ENCODE measurements around the gene C17orf100. TPM values are rescaled to one million over a fixed set of nuclear protein-coding genes. Genes with fewer than 3 reads are reported as not detected.

C17orf100 gene
- total and polyA plus RNA-seq, 3 experiments from 2014 or later: 2.0 to 4.7 (median 2.1) TPM

- POLR2A ChIA-PET: no interaction called here
- Mint-ChIP-seq H3K27me3 (peaks cover 15 to 20% of the 10 kb centered on the region in 2 donors), H3K4me1 (peaks cover 4 to 13% (median 8%) of the 10 kb centered on the region in 3 donors), H3K27ac (no peak overlapping the region), H3K4me3 (no peak overlapping the region), H3K36me3 (no peaks in the 10 kb centered on the region), H3K9me3 (no peaks in the 10 kb centered on the region)
- CTCF ChIA-PET: no interaction called here
- no peaks in the 10 kb centered on the region for H3K9me3 ChIP-seq (ENCODE audit: low read length)
- peaks cover 7% of the 10 kb centered on the region for H3K27me3 ChIP-seq (ENCODE audit: insufficient read depth, low read length, poor library complexity, severe bottlenecking)
- peaks cover 9% of the 10 kb centered on the region for H3K4me1 ChIP-seq (ENCODE audit: insufficient read depth, low read length)
- H3K36me3 ChIP-seq (ENCODE audit: insufficient read depth, low read length): no peaks in the 10 kb centered on the region
- H3K4me3 ChIP-seq (ENCODE audit: low read length): no peak overlapping the region
- H3K27ac ChIP-seq (ENCODE audit: low read depth, low read length): no peak overlapping the region
- no peak for DNase-seq
These were observed 23.8 kb downstream of the C17orf100 start for GRCh38 chr17:6675201-6675825.

- peaks cover 7% of the 10 kb centered on the region for H3K27me3 ChIP-seq (ENCODE audit: insufficient read depth, low read length, poor library complexity, severe bottlenecking)
- Mint-ChIP-seq H3K4me3 (no peak overlapping the region), H3K36me3 (no peaks in the 10 kb centered on the region), H3K9me3 (no peaks in the 10 kb centered on the region), H3K27me3 (peaks cover 21 to 31% of the 10 kb centered on the region in 2 donors), H3K4me1 (peaks cover 4 to 13% (median 8%) of the 10 kb centered on the region in 3 donors), H3K27ac (no peak overlapping the region)
- H3K36me3 ChIP-seq (ENCODE audit: insufficient read depth, low read length): no peaks in the 10 kb centered on the region
- no peaks in the 10 kb centered on the region for H3K9me3 ChIP-seq (ENCODE audit: low read length)
- ChIA-PET POLR2A (no interaction called here), CTCF (interaction anchor here (1.0 kb wide), 1 partner anchor 10 kb away, joined by 3 read pairs; no protein-coding TSS in a partner anchor)
- no peak overlapping the region for H3K4me3 ChIP-seq (ENCODE audit: low read length)
- DNase-seq: no peak
- H3K4me1 ChIP-seq (ENCODE audit: insufficient read depth, low read length): peaks cover 9% of the 10 kb centered on the region
- H3K27ac ChIP-seq (ENCODE audit: low read depth, low read length): no peak overlapping the region
These were observed 25.2 kb downstream of the C17orf100 start for GRCh38 chr17:6676802-6677157.

GRCh38 chr17:6677158-6677831, 25.7 kb downstream of the C17orf100 start:
- Mint-ChIP-seq H3K9me3 (no peaks in the 10 kb centered on the region), H3K27ac (peak overlapping the region in 1 of 8 donors; percentile 15), H3K36me3 (no peaks in the 10 kb centered on the region), H3K4me3 (no peak overlapping the region), H3K4me1 (peaks cover 4 to 13% (median 8%) of the 10 kb centered on the region in 3 donors), H3K27me3 (peaks cover 23 to 36% of the 10 kb centered on the region in 2 donors)
- peaks cover 9% of the 10 kb centered on the region for H3K4me1 ChIP-seq (ENCODE audit: insufficient read depth, low read length)
- ChIA-PET POLR2A (no interaction called here), CTCF (interaction anchor here (1.0 kb wide), 1 partner anchor 10 kb away, joined by 3 read pairs; no protein-coding TSS in a partner anchor)
- H3K27ac ChIP-seq (ENCODE audit: low read depth, low read length): no peak overlapping the region
- no peaks in the 10 kb centered on the region for H3K9me3 ChIP-seq (ENCODE audit: low read length)
- no peak overlapping the region for H3K4me3 ChIP-seq (ENCODE audit: low read length)
- H3K27me3 ChIP-seq (ENCODE audit: insufficient read depth, low read length, poor library complexity, severe bottlenecking): peaks cover 7% of the 10 kb centered on the region
- DNase-seq: no peak
- no peaks in the 10 kb centered on the region for H3K36me3 ChIP-seq (ENCODE audit: insufficient read depth, low read length)

- no peak overlapping the region for H3K27ac ChIP-seq (ENCODE audit: low read depth, low read length)
- POLR2A ChIA-PET: no interaction called here
- CTCF ChIA-PET: no interaction called here
- H3K27ac Mint-ChIP-seq: no peak overlapping the region
- peaks cover 23 to 43% of the 10 kb centered on the region in 2 donors for H3K27me3 Mint-ChIP-seq
- no peaks in the 10 kb centered on the region for H3K36me3 Mint-ChIP-seq
- H3K9me3 Mint-ChIP-seq: no peaks in the 10 kb centered on the region
- no peaks in the 10 kb centered on the region for H3K9me3 ChIP-seq (ENCODE audit: low read length)
- peaks cover 9% of the 10 kb centered on the region for H3K4me1 ChIP-seq (ENCODE audit: insufficient read depth, low read length)
- no peak for DNase-seq
- H3K4me3 ChIP-seq (ENCODE audit: low read length): no peak overlapping the region
- H3K36me3 ChIP-seq (ENCODE audit: insufficient read depth, low read length): no peaks in the 10 kb centered on the region
- peaks cover 4 to 13% (median 8%) of the 10 kb centered on the region in 3 donors for H3K4me1 Mint-ChIP-seq
- no peak overlapping the region for H3K4me3 Mint-ChIP-seq
- H3K27me3 ChIP-seq (ENCODE audit: insufficient read depth, low read length, poor library complexity, severe bottlenecking): peaks cover 7% of the 10 kb centered on the region
These were observed 26.4 kb downstream of the C17orf100 start for GRCh38 chr17:6677946-6678345.

- H3K4me3 ChIP-seq (ENCODE audit: low read length): no peak overlapping the region
- H3K36me3 ChIP-seq (ENCODE audit: insufficient read depth, low read length): no peaks in the 10 kb centered on the region
- peaks cover 7% of the 10 kb centered on the region for H3K27me3 ChIP-seq (ENCODE audit: insufficient read depth, low read length, poor library complexity, severe bottlenecking)
- H3K27ac ChIP-seq (ENCODE audit: low read depth, low read length): no peak overlapping the region
- CTCF ChIA-PET: no interaction called here
- POLR2A ChIA-PET: no interaction called here
- H3K4me1 ChIP-seq (ENCODE audit: insufficient read depth, low read length): peaks cover 9% of the 10 kb centered on the region
- Mint-ChIP-seq H3K9me3 (no peaks in the 10 kb centered on the region), H3K36me3 (peaks cover 0 to 5% (median 0%) of the 10 kb centered on the region in 3 donors), H3K27me3 (peaks cover 23 to 53% of the 10 kb centered on the region in 2 donors), H3K27ac (no peak overlapping the region), H3K4me3 (no peak overlapping the region), H3K4me1 (peaks cover 4 to 13% (median 8%) of the 10 kb centered on the region in 3 donors)
- H3K9me3 ChIP-seq (ENCODE audit: low read length): no peaks in the 10 kb centered on the region
- no peak for DNase-seq
These were observed 27.7 kb downstream of the C17orf100 start for GRCh38 chr17:6679241-6679640.

- POLR2A ChIA-PET: no interaction called here
- Mint-ChIP-seq H3K9me3 (no peaks in the 10 kb centered on the region), H3K27me3 (peaks cover 26 to 70% of the 10 kb centered on the region in 2 donors), H3K27ac (no peak overlapping the region), H3K4me3 (no peak overlapping the region), H3K36me3 (peaks cover 0 to 5% (median 0%) of the 10 kb centered on the region in 3 donors), H3K4me1 (peaks cover 4 to 13% (median 8%) of the 10 kb centered on the region in 3 donors)
- Histone ChIP-seq H3K9me3 (ENCODE audit: low read length) (no peaks in the 10 kb centered on the region), H3K27me3 (ENCODE audit: insufficient read depth, low read length, poor library complexity, severe bottlenecking) (peaks cover 7% of the 10 kb centered on the region), H3K36me3 (ENCODE audit: insufficient read depth, low read length) (no peaks in the 10 kb centered on the region), H3K27ac (ENCODE audit: low read depth, low read length) (no peak overlapping the region), H3K4me1 (ENCODE audit: insufficient read depth, low read length) (peaks cover 9% of the 10 kb centered on the region), H3K4me3 (ENCODE audit: low read length) (no peak overlapping the region)
- DNase-seq: no peak
- CTCF ChIA-PET: no interaction called here
These were observed 29.6 kb downstream of the C17orf100 start for GRCh38 chr17:6681176-6681575.

- POLR2A ChIA-PET: no interaction called here
- H3K27me3 Mint-ChIP-seq: peaks cover 28 to 72% of the 10 kb centered on the region in 2 donors
- no peak overlapping the region for H3K27ac Mint-ChIP-seq
These were observed 30.1 kb downstream of the C17orf100 start for GRCh38 chr17:6681671-6682070.

GRCh38 chr17:6682339-6682738, 30.8 kb downstream of the C17orf100 start:
- Histone ChIP-seq H3K4me3 (ENCODE audit: low read length) (no peak overlapping the region), H3K27me3 (ENCODE audit: insufficient read depth, low read length, poor library complexity, severe bottlenecking) (peaks cover 7% of the 10 kb centered on the region), H3K27ac (ENCODE audit: low read depth, low read length) (no peak overlapping the region), H3K36me3 (ENCODE audit: insufficient read depth, low read length) (no peaks in the 10 kb centered on the region), H3K9me3 (ENCODE audit: low read length) (no peaks in the 10 kb centered on the region), H3K4me1 (ENCODE audit: insufficient read depth, low read length) (peaks cover 7% of the 10 kb centered on the region)
- no peak for DNase-seq
- H3K27me3 Mint-ChIP-seq: peaks cover 33 to 79% of the 10 kb centered on the region in 2 donors
- H3K4me1 Mint-ChIP-seq: peaks cover 4 to 11% (median 6%) of the 10 kb centered on the region in 3 donors
- no peak overlapping the region for H3K4me3 Mint-ChIP-seq
- peak overlapping the region in 1 of 8 donors; percentile 34 for H3K27ac Mint-ChIP-seq
- H3K9me3 Mint-ChIP-seq: no peaks in the 10 kb centered on the region
- CTCF ChIA-PET: interaction anchor here (1.0 kb wide), 1 partner anchor 16 kb away, joined by 4 read pairs; no protein-coding TSS in a partner anchor
- H3K36me3 Mint-ChIP-seq: peaks cover 0 to 5% (median 0%) of the 10 kb centered on the region in 3 donors
- POLR2A ChIA-PET: no interaction called here

More at GRCh38 chr17:6681671-6682070, 30.1 kb downstream of the C17orf100 start:
- peaks cover 9% of the 10 kb centered on the region for H3K4me1 ChIP-seq (ENCODE audit: insufficient read depth, low read length)
- H3K4me1 Mint-ChIP-seq: peaks cover 4 to 13% (median 8%) of the 10 kb centered on the region in 3 donors
- H3K4me3 ChIP-seq (ENCODE audit: low read length): no peak overlapping the region
- CTCF ChIA-PET: no interaction called here
- no peak overlapping the region for H3K4me3 Mint-ChIP-seq
- H3K36me3 ChIP-seq (ENCODE audit: insufficient read depth, low read length): no peaks in the 10 kb centered on the region
- H3K27ac ChIP-seq (ENCODE audit: low read depth, low read length): no peak overlapping the region
- peaks cover 7% of the 10 kb centered on the region for H3K27me3 ChIP-seq (ENCODE audit: insufficient read depth, low read length, poor library complexity, severe bottlenecking)
- H3K36me3 Mint-ChIP-seq: peaks cover 0 to 5% (median 0%) of the 10 kb centered on the region in 3 donors
- no peaks in the 10 kb centered on the region for H3K9me3 Mint-ChIP-seq
- no peak for DNase-seq
- H3K9me3 ChIP-seq (ENCODE audit: low read length): no peaks in the 10 kb centered on the region

Measured in CD8-positive, alpha-beta memory T cell (primary cell).